GM10266 (cell line): Measurements from ENCODE around the gene VEZF1.
A peak's percentile ranks its signal among the peaks of the same experiment; 100 is the strongest.

Experiments
- DNase-seq: peaks from one replicate; pipeline ENCODE4 v3.0.0; 2012; ENCODE audit errors: extremely low spot score
- TF ChIP-seq, protein P1 (sequence below): IDR thresholded peaks from 2 replicates; pipeline ENCODE4 v1.5.1; 2012; ENCODE audit warnings: mild to moderate bottlenecking, low read depth; ENCODE audit not compliant: control insufficient read depth, insufficient read depth; ENCODE audit errors: missing control alignments

Gene VEZF1

GRCh38 chr17:57948169-57948554 is 39.9 kb downstream of the VEZF1 start:
- DNase-seq, result no peak
- TF ChIP-seq, protein P1, sequence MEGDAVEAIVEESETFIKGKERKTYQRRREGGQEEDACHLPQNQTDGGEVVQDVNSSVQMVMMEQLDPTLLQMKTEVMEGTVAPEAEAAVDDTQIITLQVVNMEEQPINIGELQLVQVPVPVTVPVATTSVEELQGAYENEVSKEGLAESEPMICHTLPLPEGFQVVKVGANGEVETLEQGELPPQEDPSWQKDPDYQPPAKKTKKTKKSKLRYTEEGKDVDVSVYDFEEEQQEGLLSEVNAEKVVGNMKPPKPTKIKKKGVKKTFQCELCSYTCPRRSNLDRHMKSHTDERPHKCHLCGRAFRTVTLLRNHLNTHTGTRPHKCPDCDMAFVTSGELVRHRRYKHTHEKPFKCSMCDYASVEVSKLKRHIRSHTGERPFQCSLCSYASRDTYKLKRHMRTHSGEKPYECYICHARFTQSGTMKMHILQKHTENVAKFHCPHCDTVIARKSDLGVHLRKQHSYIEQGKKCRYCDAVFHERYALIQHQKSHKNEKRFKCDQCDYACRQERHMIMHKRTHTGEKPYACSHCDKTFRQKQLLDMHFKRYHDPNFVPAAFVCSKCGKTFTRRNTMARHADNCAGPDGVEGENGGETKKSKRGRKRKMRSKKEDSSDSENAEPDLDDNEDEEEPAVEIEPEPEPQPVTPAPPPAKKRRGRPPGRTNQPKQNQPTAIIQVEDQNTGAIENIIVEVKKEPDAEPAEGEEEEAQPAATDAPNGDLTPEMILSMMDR, result no peak

DNA sequence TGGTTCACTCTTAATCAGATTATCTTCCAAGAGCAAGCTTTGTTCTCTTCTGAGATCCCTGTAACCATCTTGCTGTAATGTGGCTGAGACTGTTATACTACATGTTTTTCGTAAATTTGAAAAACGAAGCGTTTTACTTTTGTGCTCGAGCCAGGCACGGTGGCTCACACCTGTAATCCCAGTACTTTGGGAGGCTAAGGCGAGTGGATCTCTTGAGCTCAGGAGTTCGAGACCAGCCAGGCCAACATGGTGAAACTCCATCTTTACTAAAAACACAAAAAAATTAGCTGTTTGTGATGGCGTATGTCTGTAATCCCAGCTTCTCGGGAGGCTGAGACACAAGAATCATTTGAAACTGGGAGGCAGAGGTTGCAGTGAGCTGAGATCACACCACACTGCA is 40.7 kb downstream of the VEZF1 start:
- no peak for DNase-seq
- TF ChIP-seq, protein P1, result no peak

DNA sequence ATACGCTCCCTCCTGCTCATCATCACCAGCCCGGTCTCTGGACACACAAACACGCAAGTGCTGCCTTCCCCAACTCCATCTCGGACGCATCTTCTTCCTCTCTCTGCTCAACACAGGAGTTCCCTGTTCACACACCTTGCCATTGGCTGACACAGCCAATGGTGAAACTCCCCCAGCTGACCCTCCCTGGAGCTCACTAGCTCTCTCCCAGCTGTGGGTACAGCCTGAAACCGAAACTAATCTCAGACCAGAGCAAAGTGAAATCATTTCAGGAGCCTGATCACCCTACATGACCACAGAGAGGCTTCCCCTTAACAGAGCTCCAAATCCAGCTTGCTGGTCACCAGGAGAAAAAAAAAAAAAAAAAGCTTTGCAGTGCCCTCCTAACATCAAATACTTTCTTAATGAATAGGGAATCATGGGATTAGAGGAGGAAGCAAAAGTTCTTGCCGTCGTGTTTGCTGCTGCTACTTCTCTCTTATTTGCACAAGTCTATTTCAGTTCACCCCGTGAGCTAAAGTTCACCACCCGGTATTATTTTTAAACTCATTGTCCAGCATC is 41.2 kb downstream of the VEZF1 start:
- peak; percentile 69 for DNase-seq
- TF ChIP-seq, protein P1, result no peak

DNA sequence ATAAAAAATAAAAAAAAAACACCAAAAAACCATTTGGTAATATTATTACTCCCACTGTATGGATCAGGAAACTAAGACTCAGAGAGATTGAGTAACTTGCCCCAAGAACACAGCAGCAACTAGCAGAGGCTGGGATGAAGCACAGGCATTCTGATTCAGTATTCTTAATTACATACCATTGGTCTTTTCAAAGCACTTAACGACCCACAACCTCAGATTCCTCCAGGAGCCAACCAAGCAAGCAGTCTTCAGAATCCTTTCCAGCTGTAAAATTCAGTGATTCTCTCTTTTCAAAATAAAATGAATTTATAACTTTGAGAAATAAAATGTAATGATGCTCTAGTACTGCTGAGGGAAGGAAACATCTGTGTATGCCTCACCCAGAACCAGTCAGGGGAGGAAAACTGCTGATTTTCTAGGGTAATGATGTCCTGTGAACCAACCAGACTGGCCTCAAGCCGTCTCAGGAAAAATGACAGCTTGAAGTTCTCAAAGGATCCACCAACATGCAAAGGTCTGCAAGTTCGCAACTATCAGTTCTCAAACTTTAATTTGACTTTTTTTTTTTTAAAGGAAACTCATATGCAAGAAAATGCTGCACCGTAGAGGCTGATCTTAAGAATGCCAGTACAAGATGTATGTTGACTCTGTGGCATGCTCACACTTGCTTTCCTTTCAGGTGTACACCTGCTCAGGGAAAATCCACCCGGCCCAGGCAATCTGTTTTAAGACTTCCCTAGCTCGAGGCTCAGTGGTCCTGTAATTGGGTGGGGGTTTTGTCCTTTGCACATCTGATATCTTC is 41.9 kb downstream of the VEZF1 start:
- no peak for DNase-seq
- TF ChIP-seq, protein P1, result no peak

DNA sequence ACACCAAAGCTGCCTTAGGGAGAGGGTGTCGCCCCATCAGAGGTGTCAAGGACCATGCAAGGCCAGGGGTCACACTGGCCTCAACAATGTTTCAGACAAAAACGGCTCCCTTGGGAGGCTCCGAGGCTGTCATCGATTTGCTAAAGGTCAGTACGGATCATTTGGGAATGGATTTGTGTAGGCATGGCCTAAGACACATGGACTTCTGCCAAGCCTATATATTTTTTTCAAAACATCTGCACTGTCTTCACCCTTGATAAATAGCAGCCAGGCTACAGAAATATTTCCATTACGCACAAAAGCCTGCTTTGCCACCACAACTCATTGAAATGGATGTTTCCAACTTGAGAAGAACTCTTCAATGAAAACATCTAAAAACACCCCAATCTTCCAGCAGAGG is 43.1 kb downstream of the VEZF1 start:
- DNase-seq, result no peak
- TF ChIP-seq, protein P1, result no peak

DNA sequence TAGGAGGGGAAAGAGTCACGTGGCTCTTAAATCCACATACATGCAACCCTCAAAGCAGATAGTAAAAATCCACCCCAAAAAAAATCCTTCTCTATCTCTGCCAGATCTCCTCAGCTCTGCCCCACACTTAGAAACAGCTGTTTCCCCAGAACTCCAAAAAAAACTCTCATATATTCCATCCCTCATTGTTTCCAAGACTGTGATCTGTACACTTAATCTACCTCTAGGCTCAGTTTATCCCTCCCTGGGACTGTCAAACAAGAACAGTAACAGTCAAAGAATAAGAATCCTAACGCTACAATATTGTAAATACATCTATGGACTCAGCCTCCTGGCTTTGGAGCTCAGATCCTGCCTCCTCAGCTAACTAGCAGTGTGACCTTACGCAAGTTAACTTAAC is 44.4 kb downstream of the VEZF1 start:
- TF ChIP-seq, protein P1, result no peak
- no peak for DNase-seq

GRCh38 chr17:57943140-57943539 is 44.9 kb downstream of the VEZF1 start:
- DNase-seq, result no peak

More at GRCh38 chr17:57943140-57943539, 44.9 kb downstream of the VEZF1 start:
- TF ChIP-seq, protein P1, result no peak
